ENCODE measurements around the gene SPINK8.
"Not testable (repeated sequence)": the region's sequence is repeated elsewhere in the genome, so short reads cannot be mapped to it uniquely, and the experiment has no call there.

SPINK8 gene

DNA sequence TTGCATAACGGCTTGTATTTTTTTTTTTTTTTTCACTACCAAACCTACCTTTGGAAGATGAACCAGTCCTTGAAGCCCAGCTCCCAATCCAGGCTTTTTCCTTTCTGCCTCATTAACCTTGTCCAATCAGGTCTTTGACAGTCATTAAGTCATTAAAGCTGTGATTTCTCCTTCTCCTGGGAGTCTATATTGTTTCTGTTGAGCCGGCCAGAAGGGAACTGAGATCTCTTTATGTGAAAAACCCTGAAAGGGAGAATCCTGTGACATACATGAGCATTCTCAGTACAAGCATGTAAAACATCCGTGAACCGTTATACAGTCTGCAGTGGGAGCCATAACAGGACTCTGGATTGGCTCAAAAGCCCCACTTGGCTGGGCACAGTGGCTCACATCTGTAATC is 52.6 kb downstream of the SPINK8 start:
- no peak for DNase-seq (ENCODE audit: low read depth in 2 of 3, low spot score in 1 of 3)

DNA sequence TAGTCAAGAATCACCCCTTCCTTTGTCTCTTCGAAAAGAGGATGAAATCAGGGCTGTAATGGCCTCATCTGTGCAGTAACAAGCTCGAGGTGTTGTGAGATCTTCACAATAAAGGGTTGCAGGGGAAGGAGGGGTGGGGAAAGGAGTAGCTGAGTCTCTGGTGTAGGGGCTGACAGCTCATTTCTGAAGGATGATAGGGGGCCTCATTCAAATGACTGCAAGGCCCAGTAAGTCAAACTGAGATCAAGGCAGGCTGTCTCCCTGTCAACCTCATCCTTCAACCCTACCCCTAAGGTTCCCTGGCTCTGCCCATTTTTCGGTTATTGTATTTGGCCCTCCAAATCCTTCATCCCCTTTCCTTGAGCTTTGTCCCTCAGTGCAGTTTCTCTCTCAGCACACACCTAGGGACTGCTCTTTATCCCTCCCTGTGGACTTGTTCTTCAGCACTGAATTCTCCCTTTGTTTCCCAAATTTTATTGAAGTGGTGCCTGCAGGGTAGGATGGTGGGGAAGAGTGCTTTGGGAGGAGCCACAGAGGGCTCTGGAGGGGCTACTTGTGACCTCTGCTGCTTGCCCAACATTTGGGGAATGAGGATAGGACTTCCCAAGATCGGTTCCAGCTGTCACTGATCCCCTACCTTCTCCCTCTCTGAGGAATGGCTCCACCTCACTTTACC is 54.4 kb downstream of the SPINK8 start:
- DNase-seq (ENCODE audit: low read depth in 2 of 3, low spot score in 1 of 3): no peak

DNA sequence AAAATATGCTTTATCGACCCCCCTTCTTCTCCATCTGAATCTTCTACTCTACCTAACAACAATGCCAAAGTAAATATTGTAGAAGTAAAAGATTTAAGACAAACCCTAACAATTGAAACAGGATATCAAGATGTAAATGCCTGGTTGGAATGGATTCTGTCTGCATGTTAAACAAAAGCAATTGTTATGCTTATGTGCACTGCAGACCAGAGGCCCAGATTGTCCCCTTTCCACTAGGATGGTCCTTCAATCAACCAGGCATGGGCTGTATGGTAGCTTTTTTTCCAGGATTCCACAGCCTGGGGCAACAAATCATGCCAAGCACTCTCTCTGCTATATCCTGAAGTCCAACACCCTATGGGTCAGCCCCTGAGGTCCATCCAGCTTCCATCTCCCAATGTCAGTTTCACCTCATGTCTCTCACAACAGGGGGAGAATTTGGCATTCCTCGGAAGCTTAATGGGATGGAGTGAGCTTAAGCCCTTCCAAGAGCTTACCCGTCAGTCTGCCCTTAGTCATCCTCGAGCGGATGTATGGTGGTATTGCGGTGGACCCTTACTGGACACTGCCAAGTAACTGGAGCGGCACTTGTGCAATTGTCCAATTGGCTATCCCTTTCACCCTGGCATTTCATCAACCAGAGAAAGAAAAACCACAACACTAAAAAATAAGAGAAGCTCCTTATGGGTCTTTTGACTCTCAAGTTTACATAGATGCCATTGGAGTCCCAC is 56.4 kb downstream of the SPINK8 start:
- no peak for DNase-seq (ENCODE audit: low read depth in 2 of 3, low spot score in 1 of 3)

DNA sequence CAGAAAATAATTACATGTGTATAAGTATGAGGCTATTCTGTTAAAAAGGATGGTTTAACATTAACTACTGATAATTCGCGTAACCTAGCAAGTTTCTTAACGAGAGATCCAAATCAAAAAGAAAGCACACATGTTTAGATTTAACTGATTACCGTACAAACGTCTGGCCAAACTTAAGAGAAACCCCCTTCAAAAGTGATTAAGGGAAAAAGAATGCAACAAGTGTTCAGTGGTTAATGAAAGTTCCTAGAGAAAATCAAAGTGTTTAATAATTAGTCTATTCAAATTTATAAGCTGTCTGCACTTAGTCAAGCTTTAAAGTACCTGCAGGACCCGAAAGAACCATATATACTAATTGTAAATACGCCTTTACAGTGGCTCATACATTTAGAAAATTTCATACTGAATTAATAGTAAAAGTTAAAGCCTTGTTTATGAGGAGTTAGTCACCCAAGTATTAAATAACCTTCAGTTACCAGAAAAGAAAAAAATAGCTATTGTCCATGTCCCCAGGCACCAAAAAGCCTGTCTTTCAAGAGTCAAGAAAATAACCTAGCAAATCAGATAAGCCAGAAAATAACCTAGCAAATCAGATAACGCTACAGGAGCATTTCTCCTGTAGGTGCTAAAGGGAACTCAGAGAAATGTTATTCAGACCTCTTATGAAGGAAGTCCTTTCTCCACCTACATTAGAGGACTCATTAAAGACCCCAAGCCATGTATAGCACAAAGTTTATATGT is 58.0 kb downstream of the SPINK8 start:
- no peak for DNase-seq (ENCODE audit: low read depth in 2 of 3, low spot score in 1 of 3)

DNA sequence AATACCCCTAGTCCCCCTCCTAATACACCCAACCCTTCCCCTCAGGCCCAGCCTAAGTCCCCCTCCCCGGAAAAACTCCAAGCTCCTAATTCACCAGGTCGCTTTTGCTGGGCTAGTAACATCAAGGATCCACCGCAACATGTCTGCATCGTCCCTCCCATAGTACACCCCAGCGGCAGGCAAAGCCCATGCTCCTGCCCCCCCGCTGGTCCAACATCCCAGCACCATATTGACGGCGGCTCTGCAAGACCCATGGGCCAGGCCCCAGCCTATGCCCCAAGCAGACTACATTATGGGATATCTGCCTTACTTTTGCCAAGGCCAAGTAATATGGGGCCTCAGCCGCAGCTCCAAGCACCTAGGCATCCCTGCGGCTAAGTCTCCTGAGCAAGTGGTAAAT is 59.0 kb downstream of the SPINK8 start:
- no peak for DNase-seq (ENCODE audit: low read depth in 2 of 3, low spot score in 1 of 3)

DNA sequence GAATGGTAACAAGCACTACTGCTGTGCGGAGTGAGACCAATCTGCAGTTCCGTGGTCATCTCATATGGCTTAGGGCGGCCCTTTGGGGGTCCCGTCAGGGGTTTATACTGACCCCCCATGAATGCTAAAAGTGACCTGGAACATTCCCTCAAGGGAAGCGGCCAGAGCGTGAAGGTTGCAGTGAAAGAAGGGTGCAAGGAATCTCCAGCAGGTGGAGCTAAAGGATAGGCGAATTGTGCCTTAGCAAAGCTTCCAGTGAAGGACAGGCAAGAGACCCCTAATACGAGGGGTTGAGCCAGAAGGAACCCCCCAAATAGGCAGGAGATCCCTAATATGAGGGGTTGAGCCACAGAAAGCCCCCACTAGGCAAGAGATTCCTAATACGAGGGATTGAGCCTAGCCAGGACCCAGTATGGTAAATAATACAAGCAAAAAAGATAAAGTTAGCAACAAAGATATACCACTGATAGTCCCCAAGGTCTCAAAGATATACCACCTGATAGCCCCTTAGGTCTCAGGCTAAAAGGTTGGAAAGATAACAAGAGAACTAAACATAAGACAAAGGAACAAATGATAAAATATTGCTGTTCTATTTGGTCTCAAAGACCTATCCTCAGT is 59.8 kb downstream of the SPINK8 start:
- DNase-seq (ENCODE audit: low read depth in 2 of 3, low spot score in 1 of 3): peak in 2 of 3 donors; percentile 34 to 63

DNA sequence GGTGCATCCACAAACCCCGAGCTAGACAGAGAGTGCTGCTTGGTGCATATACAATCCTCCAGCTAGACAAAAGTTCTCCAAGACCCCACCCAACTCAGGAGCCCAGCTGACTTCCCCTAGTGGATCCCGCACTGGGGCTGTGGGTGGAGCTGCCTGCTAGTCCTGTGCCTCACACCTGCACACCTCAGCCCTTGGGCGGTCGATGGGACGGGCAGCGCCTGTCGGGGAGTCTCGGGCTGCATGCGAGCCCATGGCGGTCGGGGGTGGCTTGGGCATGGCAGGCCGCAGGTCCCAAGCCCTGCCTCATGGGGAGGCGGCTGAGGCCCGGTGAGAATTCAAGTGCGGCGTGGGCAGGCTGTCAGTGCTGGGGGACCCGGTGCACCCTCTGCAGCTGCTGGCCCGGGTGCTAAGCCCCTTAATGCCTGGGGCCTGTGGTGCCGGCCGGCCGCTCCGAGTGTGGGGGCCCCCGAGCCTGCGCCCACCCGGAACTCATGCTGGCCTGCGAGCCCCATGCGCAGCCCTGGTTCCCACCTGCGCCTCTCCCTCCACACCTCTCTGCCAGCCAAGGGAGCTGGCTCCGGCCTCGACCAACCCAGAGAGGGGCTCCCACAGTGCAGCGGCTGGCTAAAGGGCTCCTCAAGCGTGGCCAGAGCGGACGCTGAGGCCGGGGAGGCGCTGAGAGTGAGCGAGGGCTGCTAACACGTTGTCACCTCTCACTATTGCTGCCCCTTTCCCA is 61.5 kb downstream of the SPINK8 start:
- DNase-seq (ENCODE audit: low read depth in 2 of 3, low spot score in 1 of 3): no peak

DNA sequence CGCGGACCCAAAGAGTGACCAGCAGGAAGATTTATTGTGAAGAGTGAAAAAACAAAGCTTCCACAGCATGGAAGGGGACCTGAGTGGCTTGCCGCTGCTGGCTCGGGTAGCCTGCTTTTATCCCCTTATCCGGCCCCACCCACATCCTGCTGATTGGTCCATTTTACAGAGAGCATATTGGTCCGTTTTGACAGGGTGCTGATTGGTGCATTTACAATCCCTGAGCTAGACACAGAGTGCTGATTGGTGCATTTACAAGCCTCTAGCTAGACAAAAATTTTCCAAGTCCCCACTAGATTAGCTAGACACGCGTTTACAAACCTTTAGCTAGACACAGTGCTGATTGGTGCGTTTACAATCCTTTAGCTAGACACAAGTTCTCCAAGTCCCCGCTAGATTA is 62.2 kb downstream of the SPINK8 start:
- DNase-seq (ENCODE audit: low read depth in 2 of 3, low spot score in 1 of 3): not testable (repeated sequence)

DNA sequence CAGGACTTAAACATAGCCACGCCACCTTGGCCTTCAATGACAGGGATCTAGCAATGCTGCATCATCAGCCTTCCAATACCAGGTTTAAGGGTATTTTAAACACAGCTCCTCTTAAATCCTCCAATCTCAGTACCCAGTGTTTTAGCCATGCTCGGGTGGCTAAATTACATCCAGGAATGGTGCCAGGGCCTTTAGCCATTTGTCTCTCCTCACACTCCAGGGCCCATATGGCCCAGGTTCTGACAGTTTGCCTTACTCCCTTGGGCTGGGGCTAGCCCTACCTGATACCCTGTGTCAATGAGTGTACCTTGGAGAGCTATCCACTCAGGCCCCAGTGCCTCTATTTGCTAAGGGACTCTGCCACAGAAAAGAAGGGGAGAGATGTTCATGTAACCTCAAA is 63.2 kb downstream of the SPINK8 start:
- DNase-seq (ENCODE audit: low read depth in 2 of 3, low spot score in 1 of 3): no peak

DNA sequence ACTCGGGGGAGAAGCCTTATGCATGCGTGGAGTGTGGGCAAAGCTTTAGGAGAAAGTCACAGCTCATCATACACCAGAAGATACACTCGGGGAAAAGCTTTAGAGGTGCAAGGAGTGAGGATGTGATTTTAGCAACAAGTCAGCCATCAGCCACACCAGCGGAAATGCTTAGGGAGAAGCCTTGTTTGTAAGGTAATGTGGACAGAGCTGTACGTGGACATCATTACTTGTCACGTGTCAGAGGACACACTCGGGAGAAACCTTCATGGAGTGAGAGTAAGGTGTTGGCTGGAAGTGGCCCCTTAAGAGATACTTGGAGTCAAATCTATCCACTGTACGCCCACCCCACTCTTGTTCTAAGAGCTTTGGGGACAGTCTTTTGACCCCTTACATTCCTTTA is 63.9 kb downstream of the SPINK8 start:
- no peak for DNase-seq (ENCODE audit: low read depth in 2 of 3, low spot score in 1 of 3)

DNA sequence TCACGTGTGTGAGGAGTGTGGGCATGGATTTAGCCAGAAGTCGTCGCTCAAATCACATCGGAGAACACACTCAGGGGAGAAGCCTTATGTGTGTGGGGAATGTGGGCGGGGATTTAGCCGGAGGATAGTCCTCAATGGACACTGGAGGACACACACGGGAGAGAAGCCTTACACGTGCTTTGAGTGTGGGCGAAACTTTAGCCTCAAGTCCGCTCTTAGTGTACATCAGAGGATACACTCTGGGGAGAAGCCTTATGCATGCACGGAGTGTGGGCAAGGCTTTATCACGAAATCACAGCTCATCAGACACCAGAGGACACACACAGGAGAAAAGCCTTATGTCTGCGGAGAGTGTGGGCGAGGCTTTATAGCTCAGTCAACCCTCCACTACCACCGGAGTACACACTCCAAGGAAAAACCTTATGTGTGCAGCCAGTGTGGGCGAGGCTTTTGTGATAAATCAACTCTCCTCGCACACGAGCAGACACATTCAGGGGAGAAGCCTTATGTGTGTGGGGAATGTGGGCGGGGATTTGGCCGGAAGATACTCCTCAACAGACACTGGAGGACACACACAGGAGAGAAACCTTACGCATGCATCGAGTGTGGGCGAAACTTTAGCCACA is 64.4 kb downstream of the SPINK8 start:
- peak; percentile 51 to 54 (median 52) for DNase-seq (ENCODE audit: low read depth in 2 of 3, low spot score in 1 of 3)

DNA sequence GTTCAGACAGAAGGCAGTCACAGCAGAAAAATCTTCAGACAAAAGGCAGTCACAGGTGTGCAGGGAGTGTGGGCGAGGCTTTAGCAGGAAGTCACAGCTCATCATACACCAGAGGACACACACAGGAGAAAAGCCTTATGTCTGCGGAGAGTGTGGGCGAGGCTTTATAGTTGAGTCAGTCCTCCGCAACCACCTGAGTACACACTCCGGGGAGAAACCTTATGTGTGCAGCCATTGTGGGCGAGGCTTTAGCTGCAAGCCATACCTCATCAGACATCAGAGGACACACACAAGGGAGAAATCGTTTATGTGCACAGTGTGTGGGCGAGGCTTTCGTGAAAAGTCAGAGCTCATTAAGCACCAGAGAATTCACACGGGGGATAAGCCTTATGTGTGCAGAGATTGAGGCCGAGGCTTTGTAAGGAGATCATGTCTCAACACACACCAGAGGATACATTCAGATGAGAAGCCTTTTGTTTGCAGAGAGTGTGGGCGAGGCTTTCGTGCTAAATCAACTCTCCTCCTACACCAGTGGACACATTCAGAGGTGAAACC is 65.0 kb downstream of the SPINK8 start:
- peak; percentile 80 to 85 (median 82) for DNase-seq (ENCODE audit: low read depth in 2 of 3, low spot score in 1 of 3)

DNA sequence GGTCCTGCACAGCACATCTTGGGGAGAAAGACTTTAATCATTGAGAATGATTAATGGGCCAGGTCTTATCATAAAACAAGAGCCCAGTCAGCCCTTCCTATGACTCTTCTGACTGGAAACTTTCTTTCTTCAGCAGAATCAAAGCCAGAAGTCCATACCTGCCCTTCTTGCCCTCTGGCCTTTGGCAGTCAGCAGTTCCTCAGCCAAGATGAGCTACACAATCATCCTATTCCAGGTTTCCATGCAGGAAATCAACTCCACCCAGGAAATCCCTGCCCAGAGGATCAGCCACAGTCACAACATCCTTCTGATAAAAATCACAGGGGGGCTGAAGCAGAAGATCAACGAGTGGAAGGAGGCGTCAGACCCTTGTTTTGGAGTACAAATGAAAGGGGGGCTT is 65.7 kb downstream of the SPINK8 start:
- DNase-seq (ENCODE audit: low read depth in 2 of 3, low spot score in 1 of 3): no peak

DNA sequence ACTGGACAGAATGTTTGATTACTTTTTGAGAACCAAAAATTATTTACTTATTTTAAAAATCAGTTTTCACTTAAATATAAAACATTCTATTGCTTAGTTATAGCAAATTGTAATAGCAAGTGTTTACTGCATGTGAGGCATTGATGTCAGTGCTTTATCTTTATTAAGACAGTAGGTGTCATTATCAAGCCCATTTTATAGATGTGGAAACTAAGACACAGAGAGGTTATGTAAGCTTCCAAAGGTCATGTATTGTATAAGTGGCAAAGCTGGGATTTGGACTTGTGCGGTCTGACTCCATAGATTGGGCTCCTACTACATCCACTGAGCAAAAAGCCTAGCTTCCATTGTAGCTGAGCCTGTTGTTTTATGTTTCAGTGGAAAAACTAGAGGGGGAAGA is 74.9 kb downstream of the SPINK8 start:
- no peak for DNase-seq (ENCODE audit: low read depth in 2 of 3, low spot score in 1 of 3)
